ENCODE results near the gene GSTM3.

GRCh38 chr1:109697066-109697465 lies 43.8 kb downstream of the GSTM3 start:
- TF ChIP-seq, protein P1, sequence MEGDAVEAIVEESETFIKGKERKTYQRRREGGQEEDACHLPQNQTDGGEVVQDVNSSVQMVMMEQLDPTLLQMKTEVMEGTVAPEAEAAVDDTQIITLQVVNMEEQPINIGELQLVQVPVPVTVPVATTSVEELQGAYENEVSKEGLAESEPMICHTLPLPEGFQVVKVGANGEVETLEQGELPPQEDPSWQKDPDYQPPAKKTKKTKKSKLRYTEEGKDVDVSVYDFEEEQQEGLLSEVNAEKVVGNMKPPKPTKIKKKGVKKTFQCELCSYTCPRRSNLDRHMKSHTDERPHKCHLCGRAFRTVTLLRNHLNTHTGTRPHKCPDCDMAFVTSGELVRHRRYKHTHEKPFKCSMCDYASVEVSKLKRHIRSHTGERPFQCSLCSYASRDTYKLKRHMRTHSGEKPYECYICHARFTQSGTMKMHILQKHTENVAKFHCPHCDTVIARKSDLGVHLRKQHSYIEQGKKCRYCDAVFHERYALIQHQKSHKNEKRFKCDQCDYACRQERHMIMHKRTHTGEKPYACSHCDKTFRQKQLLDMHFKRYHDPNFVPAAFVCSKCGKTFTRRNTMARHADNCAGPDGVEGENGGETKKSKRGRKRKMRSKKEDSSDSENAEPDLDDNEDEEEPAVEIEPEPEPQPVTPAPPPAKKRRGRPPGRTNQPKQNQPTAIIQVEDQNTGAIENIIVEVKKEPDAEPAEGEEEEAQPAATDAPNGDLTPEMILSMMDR (IDR thresholded peaks at IDR 0.05; ENCODE audit: low read depth, low read length, poor library complexity, severe bottlenecking), result no peak
- no peak for TF ChIP-seq EZH2phosphoT487 (IDR thresholded peaks at IDR 0.05; ENCODE audit: borderline replicate concordance, low read length)

All from DOHH2 (cell line).